ENCODE results near the gene OBP2A. TPM values are rescaled to one million over a fixed set of nuclear protein-coding genes. Genes with fewer than 3 reads are reported as not detected.

The OBP2A gene
- total and polyA plus RNA-seq, 2 of the 8 experiments (the other 6 are each of a cell fraction or from before 2014, with no cell fraction given) = not detected

DNA sequence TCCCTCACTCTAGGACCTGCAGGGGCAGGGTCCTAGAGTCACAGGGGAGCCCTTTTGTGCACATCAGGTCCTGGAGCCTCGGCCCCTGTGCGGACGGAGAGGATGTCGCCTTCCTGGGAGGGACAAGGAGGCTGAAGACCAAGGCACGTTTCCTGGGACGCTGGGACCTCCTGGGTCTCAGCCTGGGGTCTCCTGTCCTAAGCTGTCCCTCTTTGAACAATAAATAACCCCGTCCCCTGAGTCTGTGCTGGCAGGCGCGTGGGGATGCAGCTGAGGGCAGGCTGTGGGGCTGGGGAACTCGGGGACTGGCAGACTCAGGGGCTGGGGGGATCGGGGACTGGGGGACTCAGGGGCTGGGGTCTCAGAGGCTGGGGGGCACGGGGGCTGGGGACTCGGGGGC is 46.7 kb downstream of the OBP2A start (continued):
- TF ChIP-seq, protein P1, sequence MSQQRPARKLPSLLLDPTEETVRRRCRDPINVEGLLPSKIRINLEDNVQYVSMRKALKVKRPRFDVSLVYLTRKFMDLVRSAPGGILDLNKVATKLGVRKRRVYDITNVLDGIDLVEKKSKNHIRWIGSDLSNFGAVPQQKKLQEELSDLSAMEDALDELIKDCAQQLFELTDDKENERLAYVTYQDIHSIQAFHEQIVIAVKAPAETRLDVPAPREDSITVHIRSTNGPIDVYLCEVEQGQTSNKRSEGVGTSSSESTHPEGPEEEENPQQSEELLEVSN (IDR thresholded peaks at IDR 0.05) = no peak
- TF ChIP-seq SRF (IDR thresholded peaks at IDR 0.05; ENCODE audit: low read depth, low read length) (no peak), YY1 (IDR thresholded peaks at IDR 0.05; ENCODE audit: low read depth, low read length) (no peak), CBX8 (IDR thresholded peaks at IDR 0.05; ENCODE audit: borderline replicate concordance, low read depth, low read length) (no peak), ZNF274 (IDR thresholded peaks at IDR 0.05; ENCODE audit: borderline replicate concordance, extremely low read depth, low read length) (no peak), MAFK (IDR thresholded peaks at IDR 0.05; ENCODE audit: low read depth, low read length) (no peak)

Measured in H1 (cell line).